K562 (cell line): ENCODE measurements around the gene RGS9. TPM values are rescaled to one million over a fixed set of nuclear protein-coding genes. Genes with fewer than 3 reads are reported as not detected.

Source experiments
- ATAC-seq: fragments of 200-7000 bp; cut with Tn5 transposase; 3 replicates; pipeline ENCODE4 v1.9.1; 2020; ENCODE audit warnings: moderate library complexity
- BruUV-seq: library from RNA; stranded (reverse); fragments of 400-500 nt; replicated peaks from 2 replicates; lab custom pipeline; 2021; lab: Mats Ljungman, UMichigan
- CTCF ChIA-PET: fragments of 300-600 bp; formaldehyde crosslinking; extraction: SDS; loops from one replicate; lab custom pipeline; 2021; ENCODE audit warnings: low intra/inter-chr PET ratio; lab: Yijun Ruan, JAX
- POLR2A ChIA-PET: fragments of 300-600, 350-650 bp; sonication (Branson Sonifier 250); formaldehyde crosslinking; extraction: SDS; loops from one replicate; lab custom pipeline; 2021; ENCODE audit warnings: antibody characterized with exemption, inconsistent platforms; lab: Yijun Ruan, JAX
- DNase-seq, 4 experiments: peaks; one replicate each; pipeline versions ENCODE4 v3.0.0 to v3.0.0-alpha.2; 2011 to 2018; ENCODE audit warnings: low spot score in 3 of 4, mixed read lengths in 3 of 4; ENCODE audit errors: extremely low read depth in 1 of 4
- FAIRE-seq: peaks from 2 replicates; lab custom pipeline; 2011; peaks lifted over from hg19 to GRCh38; lab: Jason Lieb, UNC
- H2AFZ ChIP-seq: 2 replicates; pipeline ENCODE4 v1.6.0; 2011; ENCODE audit warnings: low read depth, low read length, control low read depth, inconsistent platforms
- H3K27ac ChIP-seq: fragments of 200-600 bp; 3 replicates; pipeline ENCODE4 v1.8.0; 2011; ENCODE audit warnings: low read depth, mild to moderate bottlenecking, control low read depth, inconsistent platforms, low read length, moderate library complexity, mixed read lengths; ENCODE audit errors: extremely low read depth
- H3K27me3 ChIP-seq, 2 experiments: fragments of 300-600 bp in 1 of 2; 2 replicates in 1 of 2; 3 replicates in 1 of 2; pipeline versions ENCODE4 v1.6.0 to v1.8.0; 2011; ENCODE audit warnings: inconsistent platforms in 2 of 2, low read length in 2 of 2, mild to moderate bottlenecking in 1 of 2, mixed read lengths in 1 of 2, moderate library complexity in 1 of 2; ENCODE audit not compliant: control insufficient read depth in 2 of 2, insufficient read depth in 2 of 2
- H3K36me3 ChIP-seq: fragments of 300-600 bp; 3 replicates; pipeline ENCODE4 v1.8.0; 2011; ENCODE audit warnings: mild to moderate bottlenecking, low read length, inconsistent platforms; ENCODE audit not compliant: control insufficient read depth, insufficient read depth
- H3K4me1 ChIP-seq, 2 experiments: fragments of 200-600 bp in 1 of 2; replicated peaks in 1 of 2; 2 replicates in 1 of 2; 3 replicates in 1 of 2; pipeline versions ENCODE4 v1.5.1 to v1.8.0; 2011; ENCODE audit warnings: inconsistent platforms in 2 of 2, low read length in 2 of 2, mild to moderate bottlenecking in 1 of 2, mixed read lengths in 1 of 2, moderate library complexity in 1 of 2; ENCODE audit not compliant: control insufficient read depth in 2 of 2, insufficient read depth in 2 of 2
- H3K4me2 ChIP-seq: 2 replicates; pipeline ENCODE4 v1.6.1; 2011; ENCODE audit warnings: low read length, control low read depth, inconsistent platforms, mixed read lengths; ENCODE audit not compliant: insufficient read depth
- H3K4me3 ChIP-seq: fragments of 200-600 bp; sonication (generic), shearing (Covaris generic); 2 replicates; pipeline ENCODE4 v1.5.1; 2016; ENCODE audit warnings: control low read depth, inconsistent platforms
- H3K79me2 ChIP-seq: fragments of 200-600 bp; 3 replicates; pipeline ENCODE4 v1.8.0; 2011; ENCODE audit warnings: low read length, inconsistent platforms; ENCODE audit not compliant: control insufficient read depth, insufficient read depth
- H3K9ac ChIP-seq, 2 experiments: 2 replicates each; pipeline versions ENCODE4 v1.6.0 to v1.6.1; 2011; ENCODE audit warnings: low read depth in 2 of 2, low read length in 2 of 2, control low read depth in 1 of 2, inconsistent platforms in 1 of 2, mild to moderate bottlenecking in 1 of 2, mixed read lengths in 1 of 2; ENCODE audit not compliant: insufficient read depth in 1 of 2
- H3K9me1 ChIP-seq: one replicate; pipeline ENCODE4 v1.6.0; 2011; ENCODE audit warnings: inconsistent platforms, mild to moderate bottlenecking, low read length, moderate library complexity; ENCODE audit not compliant: control insufficient read depth, insufficient read depth
- H3K9me3 ChIP-seq: replicated peaks from 2 replicates; pipeline ENCODE4 v1.5.1; 2011; ENCODE audit warnings: low read depth, low read length, inconsistent platforms; ENCODE audit not compliant: control insufficient read depth, insufficient read depth
- H4K20me1 ChIP-seq: replicated peaks from 2 replicates; pipeline ENCODE4 v1.6.1; 2011; ENCODE audit warnings: low read length, inconsistent platforms, mixed read lengths; ENCODE audit not compliant: control insufficient read depth, insufficient read depth
- FUS ChIP-seq: fragments of 200-400 bp; formaldehyde crosslinking; optimal IDR thresholded peaks from 2 replicates; pipeline ENCODE3; 2017; ENCODE audit warnings: low read depth, low read length
- GTF2E2 ChIP-seq: fragments of 200-800 bp; sonication (Bioruptor generic); IDR thresholded peaks from 2 replicates; pipeline ENCODE4 v1.6.1; 2016; ENCODE audit warnings: missing genetic modification characterization, missing compliant biosample characterization
- HDAC3 ChIP-seq: fragments of 450-650 bp; IDR thresholded peaks from 2 replicates; pipeline ENCODE4 v1.6.1; 2018; ENCODE audit warnings: borderline replicate concordance, mild to moderate bottlenecking, moderate library complexity; ENCODE audit not compliant: partially characterized antibody
- MTF1 ChIP-seq: fragments of 250-450 bp; sonication (Bioruptor Pico); IDR thresholded peaks from 2 replicates; pipeline ENCODE4 v1.9.0; 2021; ENCODE audit warnings: moderate library complexity, mild to moderate bottlenecking, inconsistent platforms, borderline replicate concordance
- MYNN ChIP-seq, 2 experiments: sonication (generic); formaldehyde crosslinking in 1 of 2; IDR thresholded peaks; 2 replicates each; pipeline versions ENCODE4 v1.5.0 to v1.6.1; 2016 to 2020; ENCODE audit warnings: antibody characterized with exemption in 1 of 2, missing genetic modification reagents in 1 of 2
- NR2C1 ChIP-seq, 2 experiments: fragments of 450-650 bp; IDR thresholded peaks; 2 replicates each; pipeline ENCODE4 v1.6.1; 2017; ENCODE audit warnings: mild to moderate bottlenecking in 2 of 2, antibody characterized with exemption in 1 of 2, inconsistent platforms in 1 of 2, missing compliant biosample characterization in 1 of 2, missing genetic modification characterization in 1 of 2
- SAFB2 ChIP-seq: fragments of 200-400 bp; formaldehyde crosslinking; IDR thresholded peaks from 2 replicates; pipeline ENCODE4 v1.6.1; 2018; ENCODE audit warnings: borderline replicate concordance, low read length, low read depth, moderate library complexity; ENCODE audit not compliant: severe bottlenecking
- SLC30A9 ChIP-seq: fragments of 250-450 bp; sonication (Bioruptor Pico); IDR thresholded peaks from 2 replicates; pipeline ENCODE4 v1.8.0; 2022; ENCODE audit warnings: mild to moderate bottlenecking, moderate library complexity
- SRSF9 ChIP-seq: fragments of 200-400 bp; formaldehyde crosslinking; IDR thresholded peaks from 2 replicates; pipeline ENCODE4 v1.6.1; 2017; ENCODE audit warnings: low read depth, low read length, borderline replicate concordance
- ZNF134 ChIP-seq: fragments of 250-450 bp; sonication (Bioruptor Pico); conservative IDR thresholded peaks from 2 replicates; pipeline ENCODE4 v1.4.0; 2020
- ZNF24 ChIP-seq: fragments of 450-650 bp; IDR thresholded peaks from 2 replicates; pipeline ENCODE4 v1.6.1; 2016
- WGBS: fragments of 100-300 bp; shearing (Covaris generic); methylation state at CpG from one replicate; pipeline ENCODE4 v1.1.6; 2016; ENCODE audit warnings: low coverage, mixed read lengths; ENCODE audit not compliant: insufficient coverage; ENCODE audit errors: missing lambda C conversion rate; 5-methylcytosine and 5-hydroxymethylcytosine counted together
- in situ Hi-C: fragments of 300-500 bp; cut with MboI; formaldehyde crosslinking; loops from 4 replicates; pipeline ENCODE4 v1.15.0; 2018; ENCODE audit warnings: inconsistent platforms, mixed read lengths
- intact Hi-C: fragments of 100-400 bp; cut with micrococcal nuclease; formaldehyde crosslinking; loops from 2 replicates; pipeline ENCODE4 v1.14.2; 2022
- polyA plus RNA-seq, 8 experiments: library from polyadenylated mRNA; depleted of rRNA in 4 of 8; stranded (reverse) in 5 of 8; unstranded in 3 of 8; fragments of >200 nt; fragmentation: Nextera tagmentation in 2 of 8; fragmentation: Illumina TruSeq in 1 of 8; extraction: Ambion mirVana in 2 of 8; extraction: Trizol in 1 of 8; gene quantifications; 2 replicates each; pipeline versions ENCODE4 v1.2.1 to v1.2.3, GENCODE V29; 2011 to 2014; ENCODE audit warnings: inconsistent platforms in 1 of 8, missing spikeins in 1 of 8
- total RNA-seq, 7 experiments: library from RNA; depleted of rRNA in 6 of 7; stranded (reverse); fragments of >200 nt in 6 of 7; fragmentation: Illumina TruSeq in 2 of 7; extraction: Trizol in 2 of 7; gene quantifications; 2 replicates each; pipeline versions ENCODE4 v1.2.1 to v1.2.3, GENCODE V29; 2011 to 2021; ENCODE audit warnings: low replicate concordance in 1 of 7
- TF ChIP-seq, protein P1 (sequence below): fragments of 250-450 bp; sonication (Bioruptor Pico); IDR thresholded peaks from 2 replicates; pipeline ENCODE4 v1.5.0; 2021
- TF ChIP-seq, protein P2 (sequence below), 3 experiments: fragments of 200-800 bp in 1 of 3; fragments of 250-450 bp in 1 of 3; fragments of 450-650 bp in 1 of 3; sonication (Bioruptor Pico) in 1 of 3; sonication (Bioruptor generic) in 1 of 3; formaldehyde crosslinking in 1 of 3; IDR thresholded peaks; 2 replicates each; pipeline versions ENCODE4 v1.6.1 to v1.8.0; 2016 to 2022; ENCODE audit warnings: mild to moderate bottlenecking in 2 of 3, missing genetic modification characterization in 2 of 3, missing compliant biosample characterization in 1 of 3, moderate library complexity in 1 of 3

The RGS9 gene
- total and polyA plus RNA-seq, 9 of the 15 experiments (the other 6 are each of a cell fraction or from before 2014, with no cell fraction given) = 0.18 to 1.4 (median 0.55) TPM

DNA sequence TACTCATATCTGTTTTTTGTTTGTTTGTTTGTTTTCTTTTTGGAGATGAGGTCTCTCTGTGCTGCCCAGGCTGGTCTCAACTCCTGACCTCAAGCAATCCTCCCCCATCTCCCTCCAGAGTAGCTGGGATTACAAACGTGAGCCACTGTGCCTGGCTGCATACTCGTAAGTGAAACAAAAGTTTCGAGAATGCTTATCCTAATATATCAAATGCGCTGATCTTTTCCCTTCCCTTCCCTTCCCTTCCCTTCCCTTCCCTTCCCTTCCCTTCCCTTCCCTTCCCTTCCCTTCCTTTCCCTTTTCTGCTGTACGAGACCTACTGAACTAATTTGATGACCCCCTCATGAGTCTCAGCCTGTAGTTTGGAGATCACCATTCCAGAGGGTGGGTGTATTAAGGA, 122.1 kb downstream of the RGS9 start:
- Histone ChIP-seq H3K79me2 (no peaks in the 10 kb centered on the region), H3K36me3 (no peaks in the 10 kb centered on the region), H3K27ac (no peak overlapping the region), H3K4me2 (no peak overlapping the region), H3K4me3 (no peak overlapping the region), H2AFZ (no peak overlapping the region), H3K27me3 (peaks cover 0 to 8% of the 10 kb centered on the region in 2 experiments; a peak in 4 of 5 replicates), H3K9ac (no peak overlapping the region), H3K9me3 (no peaks in the 10 kb centered on the region), H3K4me1 (no peaks in the 10 kb centered on the region), H4K20me1 (no peaks in the 10 kb centered on the region), H3K9me1 (no peaks in the 10 kb centered on the region)
- POLR2A ChIA-PET = no interaction called here
- in situ Hi-C loops (no loop called here), intact Hi-C loops (no loop called here)
- DNase-seq (no peak), FAIRE-seq (no peak), ATAC-seq (no peak)
- 0% methylated on average over 2 of the region's 5 CpGs for WGBS
- no peak for TF ChIP-seq SLC30A9
- TF ChIP-seq HDAC3 = no peak
- TF ChIP-seq MYNN (IDR thresholded peaks at IDR 0.05) = no peak
- no peak for TF ChIP-seq MYNN (CRISPR knock-in tag; IDR thresholded peaks at IDR 0.05)
- TF ChIP-seq, protein P1, sequence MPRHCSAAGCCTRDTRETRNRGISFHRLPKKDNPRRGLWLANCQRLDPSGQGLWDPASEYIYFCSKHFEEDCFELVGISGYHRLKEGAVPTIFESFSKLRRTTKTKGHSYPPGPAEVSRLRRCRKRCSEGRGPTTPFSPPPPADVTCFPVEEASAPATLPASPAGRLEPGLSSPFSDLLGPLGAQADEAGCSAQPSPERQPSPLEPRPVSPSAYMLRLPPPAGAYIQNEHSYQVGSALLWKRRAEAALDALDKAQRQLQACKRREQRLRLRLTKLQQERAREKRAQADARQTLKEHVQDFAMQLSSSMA (CRISPR knock-in tag) = no peak
- TF ChIP-seq FUS = no peak
- no peak for TF ChIP-seq GTF2E2 (tag)
- TF ChIP-seq, protein P2, sequence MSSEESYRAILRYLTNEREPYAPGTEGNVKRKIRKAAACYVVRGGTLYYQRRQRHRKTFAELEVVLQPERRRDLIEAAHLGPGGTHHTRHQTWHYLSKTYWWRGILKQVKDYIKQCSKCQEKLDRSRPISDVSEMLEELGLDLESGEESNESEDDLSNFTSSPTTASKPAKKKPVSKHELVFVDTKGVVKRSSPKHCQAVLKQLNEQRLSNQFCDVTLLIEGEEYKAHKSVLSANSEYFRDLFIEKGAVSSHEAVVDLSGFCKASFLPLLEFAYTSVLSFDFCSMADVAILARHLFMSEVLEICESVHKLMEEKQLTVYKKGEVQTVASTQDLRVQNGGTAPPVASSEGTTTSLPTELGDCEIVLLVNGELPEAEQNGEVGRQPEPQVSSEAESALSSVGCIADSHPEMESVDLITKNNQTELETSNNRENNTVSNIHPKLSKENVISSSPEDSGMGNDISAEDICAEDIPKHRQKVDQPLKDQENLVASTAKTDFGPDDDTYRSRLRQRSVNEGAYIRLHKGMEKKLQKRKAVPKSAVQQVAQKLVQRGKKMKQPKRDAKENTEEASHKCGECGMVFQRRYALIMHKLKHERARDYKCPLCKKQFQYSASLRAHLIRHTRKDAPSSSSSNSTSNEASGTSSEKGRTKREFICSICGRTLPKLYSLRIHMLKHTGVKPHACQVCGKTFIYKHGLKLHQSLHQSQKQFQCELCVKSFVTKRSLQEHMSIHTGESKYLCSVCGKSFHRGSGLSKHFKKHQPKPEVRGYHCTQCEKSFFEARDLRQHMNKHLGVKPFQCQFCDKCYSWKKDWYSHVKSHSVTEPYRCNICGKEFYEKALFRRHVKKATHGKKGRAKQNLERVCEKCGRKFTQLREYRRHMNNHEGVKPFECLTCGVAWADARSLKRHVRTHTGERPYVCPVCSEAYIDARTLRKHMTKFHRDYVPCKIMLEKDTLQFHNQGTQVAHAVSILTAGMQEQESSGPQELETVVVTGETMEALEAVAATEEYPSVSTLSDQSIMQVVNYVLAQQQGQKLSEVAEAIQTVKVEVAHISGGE (CRISPR knock-in tag; IDR thresholded peaks at IDR 0.05) = no peak
- TF ChIP-seq ZNF24 = no peak
- no peak for TF ChIP-seq ZNF134 (CRISPR knock-in tag)
- no peak for TF ChIP-seq SRSF9
- no peak for TF ChIP-seq NR2C1 (IDR thresholded peaks at IDR 0.05)
- TF ChIP-seq NR2C1 (tag; IDR thresholded peaks at IDR 0.05) = no peak
- no peak for TF ChIP-seq MTF1 (CRISPR knock-in tag)
- no peak for TF ChIP-seq SAFB2
- no TSS peak for BruUV-seq
- CTCF ChIA-PET = interaction anchor here (0.5 kb wide), 1 partner anchor 358 kb away, joined by 3 read pairs; no protein-coding TSS in a partner anchor
